Dermis microvascular lymphatic vessel endothelial cell (primary cell): ENCODE measurements around the gene RPL35A. TPM values are rescaled to one million over a fixed set of nuclear protein-coding genes. Genes with fewer than 3 reads are reported as not detected.
"Not testable (repeated sequence)": the region's sequence is repeated elsewhere in the genome, so short reads cannot be mapped to it uniquely, and the experiment has no call there.

Source experiments
- DNase-seq, 2 donors: peaks; one replicate each; pipeline versions ENCODE4 v3.0.0 to v3.0.0-alpha.2; 2010; ENCODE audit warnings: low read depth in 2 of 2
- total RNA-seq: library from RNA; depleted of rRNA; stranded (reverse); fragments of >200 nt; gene quantifications from 2 replicates; pipeline ENCODE4 v1.2.1, GENCODE V29; 2014

The RPL35A gene
- 488 and 641 TPM in 2 replicates for total RNA-seq

DNA sequence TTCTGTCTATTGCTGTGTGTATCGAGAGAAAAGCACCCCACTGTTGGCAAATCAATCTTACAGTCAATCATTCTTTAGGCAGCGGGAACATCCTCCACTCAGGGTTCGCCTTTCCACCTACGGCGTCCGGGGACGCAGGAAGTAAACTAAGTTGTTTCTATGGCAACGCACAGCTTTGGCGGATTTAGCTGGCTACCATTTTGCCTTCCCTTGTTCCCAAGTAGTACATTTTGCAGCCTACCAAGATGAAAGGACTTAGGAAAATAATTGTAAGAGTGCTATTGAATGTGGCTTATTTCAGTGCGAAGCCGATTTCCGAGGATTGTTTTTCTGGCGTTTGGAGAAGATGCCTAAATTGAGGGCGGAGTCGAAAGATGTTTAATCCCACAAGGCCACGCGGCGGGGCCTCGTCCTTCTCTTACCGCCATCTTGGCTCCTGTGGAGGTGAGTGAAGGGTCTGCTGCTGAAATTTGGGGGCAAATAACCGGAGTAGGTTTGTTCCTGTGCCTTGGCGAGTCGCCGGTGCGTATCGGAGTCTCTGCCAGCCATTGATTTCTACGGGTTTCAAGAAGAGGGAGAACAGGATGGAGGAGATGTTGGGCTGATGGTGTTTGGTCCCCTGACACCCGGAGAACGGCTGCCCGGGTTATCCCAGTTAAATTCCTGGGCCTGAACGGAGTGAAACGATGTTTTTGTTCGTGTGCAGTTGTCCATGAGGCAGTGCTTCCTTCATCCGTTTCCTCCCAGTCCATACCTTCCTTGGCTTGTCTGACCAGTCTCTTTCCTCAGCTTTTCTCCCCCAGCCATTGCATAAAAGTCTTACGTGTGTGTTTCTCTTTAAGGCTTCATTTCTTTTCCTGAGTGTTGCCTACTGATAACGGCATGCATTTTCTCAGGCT, at the start of gene RPL35A:
Gene RPL35A (plus strand): TSS at position 413 of the 899 bp plus-strand sequence. CDS start 778 bp downstream, outside the sequence.
- DNase-seq: peak; percentile 93 to 94

DNA sequence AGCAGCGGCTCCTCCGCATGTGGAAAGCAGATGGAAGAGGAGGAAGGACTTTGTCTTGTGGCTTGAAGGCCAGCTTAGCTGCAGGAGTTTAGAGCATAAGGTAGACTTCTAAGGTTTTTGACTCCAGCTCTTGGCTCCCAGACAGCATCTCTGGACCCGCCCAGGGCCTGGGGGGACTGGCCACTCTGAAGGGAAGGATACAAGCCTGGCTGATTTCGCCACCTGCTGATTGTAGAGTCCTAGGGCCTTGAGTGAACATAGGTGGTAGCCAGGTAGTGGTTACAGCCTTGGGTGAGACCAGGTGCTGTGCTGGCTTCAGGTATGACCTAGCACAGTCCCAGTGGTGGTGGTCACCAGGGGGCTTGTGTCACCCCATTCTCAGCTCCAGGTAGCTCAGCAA, 48.4 kb upstream of the RPL35A start:
- no peak for DNase-seq

DNA sequence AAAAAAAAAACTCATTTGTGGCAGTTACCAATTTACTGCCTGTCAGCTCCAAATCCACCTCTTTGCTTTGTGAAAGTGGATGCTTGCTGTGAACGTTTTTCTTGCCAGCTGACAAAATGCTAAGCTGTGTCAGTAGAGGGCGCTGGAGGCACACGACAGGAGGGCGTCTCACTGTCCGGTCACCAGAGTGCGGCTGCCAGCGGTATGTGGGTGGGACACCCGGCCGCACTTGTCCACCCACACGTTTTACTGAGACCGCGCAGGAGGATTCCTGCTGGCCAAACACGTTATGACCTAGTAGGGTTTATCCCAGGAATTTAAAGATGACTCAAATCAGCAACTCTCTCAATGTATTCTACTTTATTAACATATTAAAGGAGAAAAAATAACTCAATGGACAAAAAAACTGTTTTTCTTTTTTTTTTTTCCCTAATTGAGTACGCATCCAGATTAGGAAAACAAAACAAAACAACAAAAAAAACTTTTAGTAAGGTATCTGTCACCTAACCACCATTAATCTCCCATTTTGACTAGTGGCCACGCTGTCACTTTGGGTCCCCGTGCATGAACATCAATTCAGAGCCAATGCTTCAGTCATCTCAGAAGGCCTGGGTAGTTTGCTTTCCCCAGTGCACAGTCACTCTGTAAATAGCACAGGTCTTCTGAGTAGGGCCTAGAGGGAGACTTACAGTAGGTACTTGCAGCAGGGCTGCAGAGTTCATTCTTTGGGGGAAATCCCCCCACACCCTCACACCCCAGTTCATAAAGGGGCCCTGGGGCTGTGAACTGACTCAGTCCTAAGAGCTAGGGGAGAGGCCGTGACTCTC, 43.8 kb upstream of the RPL35A start:
- peak; percentile 79 to 90 for DNase-seq

DNA sequence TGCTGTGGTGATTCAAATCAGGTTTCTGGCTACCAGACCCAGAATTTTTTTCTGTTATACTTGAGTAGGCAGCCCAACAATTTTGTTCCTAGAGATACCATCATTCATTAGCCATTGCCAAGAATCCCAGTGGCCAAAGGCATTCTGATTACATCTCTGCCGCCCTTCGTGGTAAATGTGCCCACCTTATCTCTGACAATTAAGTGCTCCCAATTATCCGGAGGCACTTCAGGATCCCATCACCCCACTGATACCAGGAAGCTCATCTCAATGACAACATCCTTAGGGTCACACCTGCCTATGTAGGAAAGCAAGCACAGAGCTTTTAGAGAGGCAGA, 43.2 kb upstream of the RPL35A start:
- no peak for DNase-seq

DNA sequence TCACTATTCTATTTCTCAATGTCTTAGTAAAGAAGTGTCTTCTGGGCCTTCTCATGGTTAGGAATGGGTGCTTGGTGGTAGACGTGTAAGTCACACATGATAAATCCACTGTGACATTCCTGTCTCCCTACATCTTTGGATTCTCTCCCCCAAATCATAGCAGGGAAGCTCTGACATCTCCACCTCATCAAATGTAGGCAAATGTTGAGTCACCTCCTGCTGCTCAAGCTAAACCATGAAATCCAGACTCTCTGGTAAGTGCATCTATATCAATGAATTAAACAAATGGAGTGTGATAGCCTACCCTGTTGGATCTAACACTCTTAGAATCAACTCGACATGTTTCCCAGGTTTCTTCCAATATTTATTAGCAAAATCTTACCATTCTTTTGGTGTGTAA, 42.8 kb upstream of the RPL35A start:
- no peak for DNase-seq

DNA sequence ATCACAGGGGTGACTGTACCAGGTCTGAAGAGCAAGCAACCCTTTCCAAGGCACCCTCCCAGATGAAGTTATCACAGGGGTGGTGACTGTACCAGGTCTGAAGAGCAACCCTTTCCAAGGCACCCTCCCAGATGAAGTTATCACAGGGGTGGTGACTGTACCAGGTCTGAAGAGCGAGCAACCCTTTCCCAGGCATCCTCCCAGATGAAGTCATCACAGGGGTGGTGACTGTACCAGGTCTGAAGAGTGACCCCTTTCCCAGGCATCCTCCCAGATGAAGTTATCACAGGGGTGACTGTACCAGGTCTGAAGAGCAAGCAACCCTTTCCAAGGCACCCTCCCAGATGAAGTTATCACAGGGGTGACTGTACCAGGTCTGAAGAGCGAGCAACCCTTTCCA, 41.4 kb upstream of the RPL35A start:
- DNase-seq: not testable (repeated sequence)

DNA sequence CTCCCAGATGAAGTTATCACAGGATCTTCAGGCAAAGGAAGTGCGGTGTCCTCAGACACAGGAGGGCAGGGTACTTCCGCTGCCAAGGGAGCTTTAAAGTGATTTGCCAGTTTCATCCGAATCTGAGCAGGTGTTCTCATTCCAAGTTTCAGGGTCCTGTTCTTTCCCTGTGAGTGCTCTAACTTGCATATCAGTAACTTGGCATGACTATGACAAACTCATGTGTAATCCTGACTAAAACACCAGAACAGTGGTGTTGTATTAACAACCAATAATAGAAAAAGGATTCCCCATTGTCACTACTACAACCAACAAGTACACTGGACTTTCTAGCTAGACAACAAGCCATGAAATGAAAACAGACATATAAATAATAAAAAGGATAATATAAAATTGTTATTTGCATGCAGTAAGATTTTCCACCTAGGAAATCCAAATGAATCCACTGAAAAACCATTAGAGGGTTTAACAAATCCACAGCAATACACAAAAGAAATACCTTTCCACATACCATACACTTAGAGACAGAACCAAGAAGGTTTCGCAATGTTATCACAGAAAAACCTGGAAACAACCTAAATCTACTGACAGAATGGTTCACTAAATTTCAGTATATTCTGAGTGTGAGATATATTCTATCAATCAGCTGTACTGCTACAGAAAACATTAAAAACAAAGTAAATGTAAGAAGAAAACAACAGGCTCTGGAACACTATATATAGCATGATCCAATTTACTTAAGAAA, 40.9 kb upstream of the RPL35A start:
- no peak for DNase-seq

DNA sequence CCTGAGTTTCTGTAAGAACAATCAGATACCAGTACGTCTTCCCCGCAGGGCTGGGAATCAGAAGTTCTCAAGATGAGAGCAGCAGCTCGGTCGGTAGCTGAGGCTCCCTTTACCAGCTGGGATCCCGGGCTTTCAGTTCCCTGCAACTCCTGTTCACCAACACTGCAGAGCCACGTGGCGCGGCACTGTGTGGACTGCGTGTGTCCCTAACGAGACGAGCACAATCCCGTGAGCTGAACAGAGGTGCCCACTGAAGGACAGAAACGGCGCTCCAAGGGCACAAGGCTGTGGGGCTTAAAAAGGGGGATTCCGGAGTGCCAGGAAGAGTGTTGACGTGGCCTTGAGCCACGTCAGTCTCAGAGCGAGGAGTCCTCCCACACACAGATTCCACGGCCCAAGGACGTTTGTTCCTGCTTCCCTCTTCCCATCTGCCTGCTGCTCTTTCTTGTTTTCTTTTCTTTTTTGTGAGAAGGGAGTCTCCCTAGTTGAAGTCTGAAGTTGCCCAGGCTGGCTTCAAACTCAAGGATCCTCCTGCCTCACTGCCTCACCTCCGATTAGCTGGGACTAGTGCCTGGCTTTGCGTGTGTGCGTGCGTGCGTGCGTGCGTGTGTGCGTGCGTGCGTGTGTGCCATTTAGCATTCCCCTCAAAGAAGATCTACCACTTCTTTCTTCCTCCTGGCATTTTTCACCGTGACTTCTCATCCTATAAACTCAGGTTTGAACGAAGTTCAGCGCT, 37.1 kb upstream of the RPL35A start:
- DNase-seq: no peak

DNA sequence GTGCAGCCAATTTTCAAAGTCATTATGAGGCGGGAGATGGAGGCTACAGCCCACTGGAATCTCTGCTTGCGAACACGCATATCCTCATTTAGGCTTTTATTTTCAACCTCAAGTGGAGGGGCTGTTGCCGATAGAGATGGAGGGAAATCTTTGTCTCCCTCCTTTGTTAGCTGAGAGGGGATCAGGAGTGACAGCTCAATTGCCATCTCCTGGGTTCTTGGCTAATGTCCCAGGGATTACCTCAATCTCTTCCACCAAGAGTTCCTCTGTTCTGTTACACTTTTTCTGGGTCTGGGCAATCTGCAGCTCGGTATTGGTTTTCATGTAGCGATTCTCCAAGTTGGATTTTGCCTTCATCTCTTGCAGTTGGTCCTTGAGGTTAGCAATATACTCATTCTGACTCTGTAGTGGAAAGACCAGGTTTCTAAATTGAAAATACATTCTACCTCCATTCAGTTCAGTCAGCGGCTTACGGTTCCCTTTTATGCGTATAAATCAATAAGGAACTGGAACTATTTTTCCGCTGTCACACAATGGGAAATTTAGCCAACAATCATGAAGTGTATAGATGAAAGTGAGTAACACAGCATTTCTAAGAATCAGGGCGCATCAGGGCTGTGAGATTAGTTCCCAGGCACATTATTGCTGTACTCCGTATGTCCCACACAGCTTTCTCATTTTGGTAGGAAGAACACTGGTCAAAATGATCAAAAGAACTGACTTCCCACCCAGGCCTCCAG, 36.2 kb upstream of the RPL35A start:
- no peak for DNase-seq

DNA sequence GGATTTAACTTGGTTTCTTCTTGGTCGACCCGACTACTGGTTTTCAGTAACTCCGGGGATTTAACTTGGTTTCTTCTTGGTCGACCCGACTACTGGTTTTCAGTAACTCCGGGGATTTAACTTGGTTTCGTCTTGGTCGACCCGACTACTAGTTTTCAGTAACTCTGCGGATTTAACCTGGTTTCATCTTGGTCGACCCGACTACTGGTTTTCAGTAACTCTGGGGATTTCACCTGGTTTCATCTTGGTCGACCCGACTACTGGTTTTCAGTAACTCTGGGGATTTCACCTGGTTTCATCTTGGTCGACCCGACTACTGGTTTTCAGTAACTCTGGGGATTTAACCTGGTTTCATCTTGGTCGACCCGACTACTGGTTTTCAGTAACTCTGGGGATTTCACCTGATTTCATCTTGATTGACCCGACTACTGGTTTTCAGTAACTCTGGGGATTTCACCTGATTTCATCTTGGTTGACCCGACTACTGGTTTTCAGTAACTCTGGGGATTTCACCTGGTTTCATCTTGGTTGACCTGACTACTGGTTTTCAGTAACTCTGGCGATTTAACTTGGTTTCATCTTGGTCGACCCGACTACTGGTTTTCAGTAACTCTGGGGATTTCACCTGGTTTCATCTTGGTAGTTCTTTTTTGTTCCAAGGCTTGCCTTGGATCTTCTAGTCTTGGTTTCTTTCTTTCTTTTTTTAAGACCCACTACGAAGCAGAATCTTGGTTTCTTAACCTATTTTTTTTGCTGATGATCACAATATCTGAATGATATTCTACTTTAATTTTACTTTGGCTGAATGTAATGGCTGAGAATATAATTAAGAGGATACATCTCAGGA, 28.3 kb upstream of the RPL35A start:
- DNase-seq: not testable (repeated sequence)

DNA sequence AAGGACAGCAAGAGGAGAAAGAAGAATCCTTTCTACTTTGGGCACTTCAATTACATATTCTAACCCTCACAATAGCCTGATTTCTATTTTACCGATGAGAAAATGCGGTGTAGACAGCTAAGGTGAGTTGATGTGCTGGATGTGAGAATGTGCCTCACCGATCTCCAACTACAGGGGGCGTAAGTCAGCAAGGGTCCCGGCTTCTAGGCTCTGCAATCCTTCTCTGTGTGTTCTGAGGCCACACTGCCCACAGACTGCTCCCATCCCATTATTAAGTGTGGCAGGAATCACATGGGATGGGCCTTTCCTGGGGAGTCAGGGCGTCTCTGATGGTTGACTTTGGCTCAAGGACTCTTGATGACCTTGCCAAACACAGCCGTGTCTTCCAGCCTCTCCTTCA, 23.6 kb upstream of the RPL35A start:
- DNase-seq: no peak

DNA sequence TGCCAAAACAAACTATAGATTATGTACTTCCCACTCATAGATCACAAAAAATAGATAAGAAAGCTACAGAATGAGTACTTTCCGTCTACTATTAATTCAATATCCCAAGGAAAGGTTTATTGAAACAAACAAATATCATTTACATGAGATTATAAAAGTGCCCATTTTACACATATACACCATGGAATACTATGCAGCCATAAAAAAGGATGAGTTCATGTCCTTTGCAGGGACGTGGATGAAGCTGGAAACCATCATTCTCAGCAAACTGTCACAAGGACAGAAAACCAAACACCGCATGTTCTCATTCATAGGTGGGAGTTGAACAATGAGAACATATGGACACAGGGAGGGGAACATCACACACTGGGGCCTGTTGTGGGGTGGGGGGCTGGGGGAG, 22.4 kb upstream of the RPL35A start:
- not testable (repeated sequence) for DNase-seq

DNA sequence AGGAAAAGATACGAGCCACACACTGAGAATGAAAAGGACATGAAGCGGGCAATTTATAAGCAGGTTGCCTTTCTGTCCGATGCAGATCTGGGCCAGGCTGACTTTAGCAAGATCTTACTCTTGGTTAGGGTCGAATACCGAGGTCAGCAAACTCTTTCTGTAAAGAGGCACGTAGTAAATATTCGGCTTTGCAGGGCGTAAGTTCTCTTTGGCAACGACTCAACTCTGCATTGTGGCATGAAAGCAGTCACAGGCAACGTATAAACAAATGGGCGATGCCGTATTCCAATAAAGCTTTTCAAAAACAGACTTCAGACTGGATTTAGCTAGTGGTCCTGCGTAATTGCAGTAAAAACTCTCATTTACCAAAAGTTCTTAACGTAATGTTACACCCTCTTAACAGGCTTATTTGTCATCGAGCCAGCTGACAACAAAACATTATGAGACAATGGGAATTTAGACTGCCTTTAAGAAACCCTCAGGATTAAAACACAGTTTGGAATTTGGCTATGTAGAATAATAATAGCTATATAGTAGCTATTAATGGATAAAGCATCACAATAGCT, 13.1 kb upstream of the RPL35A start:
- no peak for DNase-seq

DNA sequence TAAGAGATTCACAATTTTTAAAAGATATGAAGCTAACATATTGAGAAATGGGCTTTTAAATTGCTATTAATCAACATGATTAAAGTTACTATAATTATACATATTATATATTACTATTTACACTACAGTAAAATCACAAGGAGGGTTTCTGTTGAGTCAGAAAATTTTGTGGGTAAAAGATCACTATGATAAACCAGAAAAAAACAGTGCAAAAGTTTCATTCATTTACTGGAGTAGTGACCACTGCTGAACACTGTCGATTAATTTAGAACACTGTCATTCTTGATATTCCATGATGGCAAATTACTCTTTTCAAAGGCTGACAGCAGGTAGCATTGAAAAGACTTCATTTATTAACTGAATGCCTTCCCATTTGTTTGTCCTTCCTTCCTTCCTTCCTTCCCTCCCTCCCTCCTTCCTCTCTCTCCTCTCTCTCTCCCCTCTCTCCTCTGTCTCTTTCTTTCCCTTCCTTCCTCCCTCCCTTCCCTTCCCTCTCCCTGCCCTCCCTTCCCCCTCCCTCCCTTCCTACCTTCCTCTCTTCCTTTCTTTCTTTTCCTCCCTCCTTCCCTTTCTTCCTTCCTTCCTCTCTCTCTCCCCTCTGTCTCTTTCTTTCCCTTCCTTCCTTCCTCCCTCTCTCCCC, 9.1 kb upstream of the RPL35A start:
- DNase-seq: no peak

DNA sequence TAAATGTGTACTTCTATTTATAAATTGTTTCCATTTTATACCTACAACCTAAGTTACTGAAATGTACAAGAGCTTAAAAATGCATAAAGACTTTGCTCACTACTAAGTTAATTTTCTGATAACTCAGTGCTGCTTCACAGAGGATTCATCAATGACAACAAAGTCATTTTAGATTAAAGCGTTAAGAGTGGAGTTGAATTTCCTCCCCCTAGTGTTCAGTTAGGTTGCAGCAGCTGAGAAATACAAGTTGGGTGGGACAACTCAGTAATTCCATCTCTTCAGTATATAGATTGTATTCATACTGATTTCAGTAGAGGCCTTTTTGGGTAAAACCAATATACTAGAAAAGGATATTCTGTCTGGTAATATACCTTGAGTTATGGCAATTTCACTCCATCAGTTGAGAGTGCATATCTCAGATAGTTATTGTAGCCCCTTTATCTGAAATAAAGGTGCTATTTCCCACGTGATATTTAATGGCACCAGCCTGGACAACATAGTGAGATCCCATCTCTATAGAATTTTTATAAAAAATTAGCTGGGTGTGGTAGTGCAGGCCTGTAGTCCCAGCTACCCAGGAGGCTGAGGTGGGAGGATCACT, 6.9 kb upstream of the RPL35A start:
- DNase-seq: peak; percentile 55 to 61

DNA sequence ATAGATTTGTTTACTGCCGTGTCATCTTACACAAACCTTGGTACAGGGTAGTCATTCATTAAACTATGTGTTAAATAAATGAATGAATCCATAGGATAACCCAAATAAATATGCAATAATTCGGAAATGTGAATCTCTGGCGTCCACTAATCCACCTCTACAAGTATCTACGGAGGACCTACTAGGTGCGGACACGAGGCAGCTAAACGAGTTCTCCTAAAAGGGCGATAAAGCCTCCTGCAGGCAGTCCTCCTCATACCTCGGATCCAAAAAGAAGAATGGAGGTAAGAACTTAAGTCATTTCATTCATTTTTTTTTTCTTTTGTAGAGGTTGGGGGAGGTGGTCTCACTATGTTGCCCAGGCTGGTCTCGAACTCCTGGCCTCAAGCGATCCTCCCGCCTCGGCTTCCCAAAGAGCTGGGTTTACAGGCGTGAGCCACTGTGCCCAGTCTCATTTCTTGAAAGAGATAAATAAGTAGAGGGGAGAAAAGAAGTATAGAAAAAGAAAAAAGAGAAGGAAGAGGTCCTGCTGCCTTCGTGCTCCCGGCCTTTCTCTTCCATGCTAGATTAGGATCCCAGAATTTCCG, 706 bp upstream of the RPL35A start:
- no peak for DNase-seq

DNA sequence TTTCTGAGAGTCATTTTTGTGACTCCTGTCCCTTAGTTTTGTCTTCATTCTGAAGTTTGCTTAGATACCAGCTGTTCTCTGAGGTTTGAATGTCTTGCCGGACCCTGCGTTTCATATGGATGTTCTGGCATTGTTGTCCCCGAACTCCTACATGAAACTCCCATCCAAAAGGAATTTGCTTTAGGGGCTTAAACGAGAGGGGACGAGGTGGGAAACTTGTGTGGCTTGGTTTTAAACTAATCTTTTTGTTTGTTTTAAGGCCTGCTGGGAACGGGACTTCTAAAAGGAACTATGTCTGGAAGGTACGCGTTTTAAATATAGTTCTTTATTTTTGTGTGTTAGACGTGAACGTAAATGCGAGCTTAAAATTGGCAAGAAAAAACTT, 679 bp downstream of the RPL35A start:
- DNase-seq: no peak

DNA sequence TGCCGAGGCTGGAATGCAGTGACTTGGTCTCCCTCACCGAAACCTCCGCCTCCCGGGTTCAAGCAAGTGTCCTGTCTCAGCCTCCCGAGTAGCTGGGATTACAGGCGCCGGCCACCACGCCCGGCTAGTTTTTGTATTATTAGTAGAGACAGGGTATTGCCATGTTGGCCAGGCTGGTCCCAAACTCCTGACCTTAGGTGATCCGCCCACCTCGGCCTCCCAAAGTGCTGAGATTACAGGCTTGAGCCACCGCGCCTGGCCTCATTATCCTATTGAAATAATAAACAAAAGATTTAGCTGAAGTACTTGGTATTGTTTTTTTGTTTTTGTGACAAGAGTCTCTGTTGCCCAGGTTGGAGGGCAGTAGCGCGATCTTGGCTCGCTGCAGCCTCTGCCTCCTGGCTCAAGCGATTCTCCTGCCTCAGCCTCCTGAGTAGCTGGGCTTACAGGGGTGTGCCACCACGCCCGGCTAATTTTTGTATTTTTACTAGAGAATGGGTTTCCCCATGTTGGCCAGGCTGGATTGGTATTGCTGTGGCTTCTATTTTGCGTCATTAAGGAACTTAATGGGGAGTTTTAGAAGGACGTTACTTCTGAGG, 1.5 kb downstream of the RPL35A start:
- no peak for DNase-seq
